Measurements from ENCODE around the gene CHMP4A. TPM values are rescaled to one million over a fixed set of nuclear protein-coding genes. Genes with fewer than 3 reads are reported as not detected.

Gene CHMP4A
- total and polyA plus RNA-seq, 2 of the 13 experiments (the other 11 are each of a cell fraction or from before 2014, with no cell fraction given), result 83.6 to 113 TPM

DNA sequence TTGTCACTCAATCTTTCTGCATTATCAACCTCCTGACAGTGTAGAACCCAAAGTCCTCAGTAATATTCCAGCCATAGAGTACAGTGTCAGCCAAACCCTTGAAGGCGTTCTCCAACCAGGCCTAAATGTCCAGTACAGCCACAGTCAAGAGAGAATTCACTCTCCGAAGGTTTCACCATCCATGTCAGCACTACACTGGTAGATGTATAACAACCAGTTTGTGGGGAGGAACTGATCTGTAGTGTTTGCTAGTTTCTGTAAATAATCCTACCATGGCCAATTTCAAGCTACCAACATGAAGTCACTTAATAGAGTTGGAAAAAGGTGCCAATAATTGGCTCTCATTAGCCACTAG, 3.0 kb upstream of the CHMP4A start (continued):
- TF ChIP-seq, protein P1, sequence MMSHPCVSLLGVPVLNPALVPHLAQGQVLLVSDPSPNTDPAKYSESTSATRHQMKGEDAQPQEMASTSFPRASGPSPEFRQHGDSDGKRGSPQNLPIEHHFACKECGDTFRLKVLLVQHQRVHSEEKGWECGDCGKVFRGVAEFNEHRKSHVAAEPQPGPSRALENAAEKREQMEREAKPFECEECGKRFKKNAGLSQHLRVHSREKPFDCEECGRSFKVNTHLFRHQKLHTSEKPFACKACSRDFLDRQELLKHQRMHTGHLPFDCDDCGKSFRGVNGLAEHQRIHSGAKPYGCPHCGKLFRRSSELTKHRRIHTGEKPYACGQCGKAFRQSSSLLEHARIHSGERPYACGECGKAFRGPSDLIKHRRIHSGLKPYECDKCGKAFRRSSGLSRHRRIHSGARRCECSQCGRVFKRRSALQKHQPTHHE (CRISPR knock-in tag; IDR thresholded peaks at IDR 0.05; ENCODE audit: borderline replicate concordance), result no peak
- TF ChIP-seq MEIS2 (CRISPR knock-in tag; IDR thresholded peaks at IDR 0.05), result no peak
- TF ChIP-seq CC2D1A (CRISPR knock-in tag; IDR thresholded peaks at IDR 0.05), result no peak
- TF ChIP-seq, protein P2, sequence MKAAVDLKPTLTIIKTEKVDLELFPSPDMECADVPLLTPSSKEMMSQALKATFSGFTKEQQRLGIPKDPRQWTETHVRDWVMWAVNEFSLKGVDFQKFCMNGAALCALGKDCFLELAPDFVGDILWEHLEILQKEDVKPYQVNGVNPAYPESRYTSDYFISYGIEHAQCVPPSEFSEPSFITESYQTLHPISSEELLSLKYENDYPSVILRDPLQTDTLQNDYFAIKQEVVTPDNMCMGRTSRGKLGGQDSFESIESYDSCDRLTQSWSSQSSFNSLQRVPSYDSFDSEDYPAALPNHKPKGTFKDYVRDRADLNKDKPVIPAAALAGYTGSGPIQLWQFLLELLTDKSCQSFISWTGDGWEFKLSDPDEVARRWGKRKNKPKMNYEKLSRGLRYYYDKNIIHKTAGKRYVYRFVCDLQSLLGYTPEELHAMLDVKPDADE (CRISPR knock-in tag; IDR thresholded peaks at IDR 0.05), result no peak
- no peak for TF ChIP-seq RNF2 (conservative IDR thresholded peaks at IDR 0.05; ENCODE audit: low read depth)
- TF ChIP-seq HCFC1 (IDR thresholded peaks at IDR 0.05; ENCODE audit: low read depth, low read length), result no peak
- TF ChIP-seq, protein P3, sequence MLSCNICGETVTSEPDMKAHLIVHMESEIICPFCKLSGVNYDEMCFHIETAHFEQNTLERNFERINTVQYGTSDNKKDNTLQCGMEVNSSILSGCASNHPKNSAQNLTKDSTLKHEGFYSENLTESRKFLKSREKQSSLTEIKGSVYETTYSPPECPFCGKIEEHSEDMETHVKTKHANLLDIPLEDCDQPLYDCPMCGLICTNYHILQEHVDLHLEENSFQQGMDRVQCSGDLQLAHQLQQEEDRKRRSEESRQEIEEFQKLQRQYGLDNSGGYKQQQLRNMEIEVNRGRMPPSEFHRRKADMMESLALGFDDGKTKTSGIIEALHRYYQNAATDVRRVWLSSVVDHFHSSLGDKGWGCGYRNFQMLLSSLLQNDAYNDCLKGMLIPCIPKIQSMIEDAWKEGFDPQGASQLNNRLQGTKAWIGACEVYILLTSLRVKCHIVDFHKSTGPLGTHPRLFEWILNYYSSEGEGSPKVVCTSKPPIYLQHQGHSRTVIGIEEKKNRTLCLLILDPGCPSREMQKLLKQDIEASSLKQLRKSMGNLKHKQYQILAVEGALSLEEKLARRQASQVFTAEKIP (CRISPR knock-in tag; IDR thresholded peaks at IDR 0.05; ENCODE audit: borderline replicate concordance), result no peak
- TF ChIP-seq PHF21A (CRISPR knock-in tag; IDR thresholded peaks at IDR 0.05), result no peak
- TF ChIP-seq GFI1 (CRISPR knock-in tag; IDR thresholded peaks at IDR 0.05; ENCODE audit: borderline replicate concordance), result no peak
- TF ChIP-seq ZNF589 (CRISPR knock-in tag; conservative IDR thresholded peaks at IDR 0.05), result no peak
- TF ChIP-seq ZNF230 (CRISPR knock-in tag; IDR thresholded peaks at IDR 0.05), result no peak
- no peak for TF ChIP-seq SIN3A (IDR thresholded peaks at IDR 0.05; ENCODE audit: borderline replicate concordance, low read depth, low read length)
- TF ChIP-seq ZC3H13 (CRISPR knock-in tag; IDR thresholded peaks at IDR 0.05), result no peak
- TF ChIP-seq, protein P4, sequence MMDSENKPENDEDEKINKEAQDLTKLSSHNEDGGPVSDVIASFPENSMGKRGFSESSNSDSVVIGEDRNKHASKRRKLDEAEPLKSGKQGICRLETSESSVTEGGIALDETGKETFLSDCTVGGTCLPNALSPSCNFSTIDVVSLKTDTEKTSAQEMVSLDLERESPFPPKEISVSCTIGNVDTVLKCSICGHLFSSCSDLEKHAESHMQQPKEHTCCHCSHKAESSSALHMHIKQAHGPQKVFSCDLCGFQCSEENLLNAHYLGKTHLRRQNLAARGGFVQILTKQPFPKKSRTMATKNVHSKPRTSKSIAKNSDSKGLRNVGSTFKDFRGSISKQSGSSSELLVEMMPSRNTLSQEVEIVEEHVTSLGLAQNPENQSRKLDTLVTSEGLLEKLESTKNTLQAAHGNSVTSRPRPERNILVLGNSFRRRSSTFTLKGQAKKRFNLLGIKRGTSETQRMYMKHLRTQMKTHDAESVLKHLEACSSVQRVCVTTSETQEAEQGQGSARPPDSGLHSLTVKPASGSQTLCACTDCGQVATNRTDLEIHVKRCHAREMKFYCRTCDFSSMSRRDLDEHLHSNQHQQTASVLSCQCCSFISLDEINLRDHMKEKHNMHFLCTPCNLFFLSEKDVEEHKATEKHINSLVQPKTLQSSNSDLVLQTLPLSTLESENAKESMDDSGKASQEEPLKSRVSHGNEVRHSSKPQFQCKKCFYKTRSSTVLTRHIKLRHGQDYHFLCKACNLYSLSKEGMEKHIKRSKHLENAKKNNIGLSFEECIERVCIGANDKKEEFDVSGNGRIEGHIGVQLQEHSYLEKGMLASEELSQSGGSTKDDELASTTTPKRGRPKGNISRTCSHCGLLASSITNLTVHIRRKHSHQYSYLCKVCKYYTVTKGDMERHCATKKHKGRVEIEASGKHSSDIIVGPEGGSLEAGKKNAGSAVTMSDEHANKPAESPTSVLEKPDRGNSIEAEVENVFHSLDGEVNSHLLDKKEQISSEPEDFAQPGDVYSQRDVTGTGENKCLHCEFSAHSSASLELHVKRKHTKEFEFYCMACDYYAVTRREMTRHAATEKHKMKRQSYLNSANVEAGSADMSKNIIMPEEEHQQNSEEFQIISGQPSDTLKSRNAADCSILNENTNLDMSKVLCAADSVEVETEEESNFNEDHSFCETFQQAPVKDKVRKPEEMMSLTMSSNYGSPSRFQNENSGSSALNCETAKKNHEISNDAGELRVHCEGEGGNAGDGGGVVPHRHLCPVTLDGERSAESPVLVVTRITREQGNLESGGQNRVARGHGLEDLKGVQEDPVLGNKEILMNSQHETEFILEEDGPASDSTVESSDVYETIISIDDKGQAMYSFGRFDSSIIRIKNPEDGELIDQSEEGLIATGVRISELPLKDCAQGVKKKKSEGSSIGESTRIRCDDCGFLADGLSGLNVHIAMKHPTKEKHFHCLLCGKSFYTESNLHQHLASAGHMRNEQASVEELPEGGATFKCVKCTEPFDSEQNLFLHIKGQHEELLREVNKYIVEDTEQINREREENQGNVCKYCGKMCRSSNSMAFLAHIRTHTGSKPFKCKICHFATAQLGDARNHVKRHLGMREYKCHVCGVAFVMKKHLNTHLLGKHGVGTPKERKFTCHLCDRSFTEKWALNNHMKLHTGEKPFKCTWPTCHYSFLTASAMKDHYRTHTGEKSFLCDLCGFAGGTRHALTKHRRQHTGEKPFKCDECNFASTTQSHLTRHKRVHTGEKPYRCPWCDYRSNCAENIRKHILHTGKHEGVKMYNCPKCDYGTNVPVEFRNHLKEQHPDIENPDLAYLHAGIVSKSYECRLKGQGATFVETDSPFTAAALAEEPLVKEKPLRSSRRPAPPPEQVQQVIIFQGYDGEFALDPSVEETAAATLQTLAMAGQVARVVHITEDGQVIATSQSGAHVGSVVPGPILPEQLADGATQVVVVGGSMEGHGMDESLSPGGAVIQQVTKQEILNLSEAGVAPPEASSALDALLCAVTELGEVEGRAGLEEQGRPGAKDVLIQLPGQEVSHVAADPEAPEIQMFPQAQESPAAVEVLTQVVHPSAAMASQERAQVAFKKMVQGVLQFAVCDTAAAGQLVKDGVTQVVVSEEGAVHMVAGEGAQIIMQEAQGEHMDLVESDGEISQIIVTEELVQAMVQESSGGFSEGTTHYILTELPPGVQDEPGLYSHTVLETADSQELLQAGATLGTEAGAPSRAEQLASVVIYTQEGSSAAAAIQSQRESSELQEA (CRISPR knock-in tag; IDR thresholded peaks at IDR 0.05; ENCODE audit: not compliant biosample characterization), result no peak
- no peak; the same call in 1 of the 2 replicates for TF ChIP-seq NCOA5 (CRISPR knock-in tag; IDR thresholded peaks at IDR 0.05)
- TF ChIP-seq, protein P5, sequence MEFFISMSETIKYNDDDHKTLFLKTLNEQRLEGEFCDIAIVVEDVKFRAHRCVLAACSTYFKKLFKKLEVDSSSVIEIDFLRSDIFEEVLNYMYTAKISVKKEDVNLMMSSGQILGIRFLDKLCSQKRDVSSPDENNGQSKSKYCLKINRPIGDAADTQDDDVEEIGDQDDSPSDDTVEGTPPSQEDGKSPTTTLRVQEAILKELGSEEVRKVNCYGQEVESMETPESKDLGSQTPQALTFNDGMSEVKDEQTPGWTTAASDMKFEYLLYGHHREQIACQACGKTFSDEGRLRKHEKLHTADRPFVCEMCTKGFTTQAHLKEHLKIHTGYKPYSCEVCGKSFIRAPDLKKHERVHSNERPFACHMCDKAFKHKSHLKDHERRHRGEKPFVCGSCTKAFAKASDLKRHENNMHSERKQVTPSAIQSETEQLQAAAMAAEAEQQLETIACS (CRISPR knock-in tag; IDR thresholded peaks at IDR 0.05), result no peak
- TF ChIP-seq ZNF33A (CRISPR knock-in tag; IDR thresholded peaks at IDR 0.05; ENCODE audit: borderline replicate concordance), result no peak
- TF ChIP-seq ZNF12 (CRISPR knock-in tag; IDR thresholded peaks at IDR 0.05), result no peak

All from HepG2 (cell line).